Activated naive CD4-positive, alpha-beta T cell treated with anti-CD3 and anti-CD28 coated beads, Interleukin-2, amount 50 U/mL, for 72 hours (primary cell): ENCODE measurements around the gene PRR5. TPM values are rescaled to one million over a fixed set of nuclear protein-coding genes. Genes with fewer than 3 reads are reported as not detected.
A peak's percentile ranks its signal among the peaks of the same experiment; 100 is the strongest.

Experiments used
- ATAC-seq, 2 donors: fragments of 150-1000 bp; cut with Tn5 transposase; 2 replicates each; pipeline ENCODE4 v1.10.0; 2021; ENCODE audit warnings: mild to moderate bottlenecking in 2 of 2, moderate library complexity in 2 of 2
- DNase-seq, 2 donors: peaks; one replicate each; pipeline ENCODE4 v3.0.0; 2021 to 2022; ENCODE audit warnings: low spot score in 2 of 2
- H3K27ac Mint-ChIP-seq, 2 donors: one replicate each; pipeline ENCODE4 v1.8.0; 2022; ENCODE audit warnings: mild to moderate bottlenecking in 2 of 2, mixed read lengths in 2 of 2
- H3K36me3 Mint-ChIP-seq, 2 donors: one replicate each; pipeline ENCODE4 v1.8.0; 2022; ENCODE audit warnings: mixed read lengths in 2 of 2
- H3K9me3 Mint-ChIP-seq, 2 donors: one replicate each; pipeline ENCODE4 v1.8.0; 2022; ENCODE audit warnings: mixed read lengths in 2 of 2
- total RNA-seq, 2 donors: library from RNA; stranded (reverse); gene quantifications; one replicate each; pipeline ENCODE4 v1.2.3, GENCODE V29; 2022

The PRR5 gene
- total RNA-seq, 2 donors from 2014 or later, result 11.0 to 15.4 TPM

GRCh38 chr22:44703255-44703870 lies 1.4 kb downstream of the PRR5 start:
- ATAC-seq, result no peak
- no peak overlapping the region for H3K27ac Mint-ChIP-seq
- no peaks in the 10 kb centered on the region for H3K9me3 Mint-ChIP-seq
- no peaks in the 10 kb centered on the region for H3K36me3 Mint-ChIP-seq
- no peak for DNase-seq

- Mint-ChIP-seq H3K36me3 (no peaks in the 10 kb centered on the region), H3K27ac (no peak overlapping the region), H3K9me3 (no peaks in the 10 kb centered on the region)
- no peak for DNase-seq
- no peak for ATAC-seq
These were observed 2.4 kb downstream of the PRR5 start for GRCh38 chr22:44704159-44705021.

- Mint-ChIP-seq H3K27ac (no peak overlapping the region), H3K36me3 (no peaks in the 10 kb centered on the region), H3K9me3 (no peaks in the 10 kb centered on the region)
- DNase-seq, result no peak
- ATAC-seq, result no peak
These were observed 3.0 kb downstream of the PRR5 start for GRCh38 chr22:44705022-44705297.

GRCh38 chr22:44706488-44706887 lies 4.5 kb downstream of the PRR5 start:
- no peaks in the 10 kb centered on the region for H3K36me3 Mint-ChIP-seq
- no peak overlapping the region for H3K27ac Mint-ChIP-seq
- ATAC-seq (no peak), DNase-seq (no peak)
- no peaks in the 10 kb centered on the region for H3K9me3 Mint-ChIP-seq

GRCh38 chr22:44707178-44707577 lies 5.2 kb downstream of the PRR5 start:
- Mint-ChIP-seq H3K36me3 (no peaks in the 10 kb centered on the region), H3K27ac (peak overlapping the region in 1 of 2 donors; percentile 68), H3K9me3 (no peaks in the 10 kb centered on the region)
- no peak for ATAC-seq
- no peak for DNase-seq

- no peak for DNase-seq
- Mint-ChIP-seq H3K9me3 (no peaks in the 10 kb centered on the region), H3K27ac (peak overlapping the region; percentile 26 to 68), H3K36me3 (no peaks in the 10 kb centered on the region)
- ATAC-seq, result no peak
These were observed 5.7 kb downstream of the PRR5 start for GRCh38 chr22:44707752-44708151.

GRCh38 chr22:44709881-44710392 lies 7.9 kb downstream of the PRR5 start:
- ATAC-seq, result no peak
- H3K27ac Mint-ChIP-seq, result no peak overlapping the region
- no peak for DNase-seq
- no peaks in the 10 kb centered on the region for H3K36me3 Mint-ChIP-seq
- H3K9me3 Mint-ChIP-seq, result no peaks in the 10 kb centered on the region

- peak overlapping the region; percentile 50 to 74 for H3K27ac Mint-ChIP-seq
- no peak for DNase-seq
These were observed 8.7 kb downstream of the PRR5 start for GRCh38 chr22:44710474-44711240.

GRCh38 chr22:44711241-44711560 lies 9.2 kb downstream of the PRR5 start:
- peak overlapping the region in 1 of 2 donors; percentile 74 for H3K27ac Mint-ChIP-seq

More at GRCh38 chr22:44710474-44711240, 8.7 kb downstream of the PRR5 start:
- Mint-ChIP-seq H3K9me3 (no peaks in the 10 kb centered on the region), H3K36me3 (no peaks in the 10 kb centered on the region)
- ATAC-seq, result peak; percentile 22 to 26

GRCh38 chr22:44711690-44712555 lies 9.9 kb downstream of the PRR5 start:
- ATAC-seq (no peak), DNase-seq (no peak)
- Mint-ChIP-seq H3K9me3 (no peaks in the 10 kb centered on the region), H3K27ac (peak overlapping the region; percentile 11 to 74), H3K36me3 (no peaks in the 10 kb centered on the region)

More at GRCh38 chr22:44711241-44711560, 9.2 kb downstream of the PRR5 start:
- Mint-ChIP-seq H3K36me3 (no peaks in the 10 kb centered on the region), H3K9me3 (no peaks in the 10 kb centered on the region)
- DNase-seq, result no peak
- ATAC-seq, result no peak

- Mint-ChIP-seq H3K9me3 (no peaks in the 10 kb centered on the region), H3K27ac (peak overlapping the region in 1 of 2 donors; percentile 65), H3K36me3 (no peaks in the 10 kb centered on the region)
- ATAC-seq, result no peak
- no peak for DNase-seq
These were observed 11.0 kb downstream of the PRR5 start for GRCh38 chr22:44712962-44713361.

GRCh38 chr22:44714703-44715350 lies 12.8 kb downstream of the PRR5 start:
- Mint-ChIP-seq H3K27ac (peak overlapping the region; percentile 14 to 48), H3K9me3 (no peaks in the 10 kb centered on the region), H3K36me3 (no peaks in the 10 kb centered on the region)
- DNase-seq (no peak), ATAC-seq (no peak)

GRCh38 chr22:44718418-44718817 lies 16.4 kb downstream of the PRR5 start:
- DNase-seq (no peak), ATAC-seq (peak in 1 of 2 donors; percentile 70)
- H3K9me3 Mint-ChIP-seq, result no peaks in the 10 kb centered on the region
- H3K27ac Mint-ChIP-seq, result no peak overlapping the region
- H3K36me3 Mint-ChIP-seq, result no peaks in the 10 kb centered on the region

GRCh38 chr22:44719586-44720368 lies 17.8 kb downstream of the PRR5 start:
- Mint-ChIP-seq H3K9me3 (no peaks in the 10 kb centered on the region), H3K36me3 (no peaks in the 10 kb centered on the region), H3K27ac (peak overlapping the region in 1 of 2 donors; percentile 9)
- DNase-seq (no peak), ATAC-seq (no peak)

GRCh38 chr22:44721213-44721612 lies 19.2 kb downstream of the PRR5 start:
- no peak for DNase-seq
- no peaks in the 10 kb centered on the region for H3K36me3 Mint-ChIP-seq
- no peak for ATAC-seq

More at GRCh38 chr22:44721213-44721612, 19.2 kb downstream of the PRR5 start:
- H3K9me3 Mint-ChIP-seq, result no peaks in the 10 kb centered on the region
- H3K27ac Mint-ChIP-seq, result no peak overlapping the region
